Measurements from ENCODE around the gene MSTN.

Gene MSTN

DNA sequence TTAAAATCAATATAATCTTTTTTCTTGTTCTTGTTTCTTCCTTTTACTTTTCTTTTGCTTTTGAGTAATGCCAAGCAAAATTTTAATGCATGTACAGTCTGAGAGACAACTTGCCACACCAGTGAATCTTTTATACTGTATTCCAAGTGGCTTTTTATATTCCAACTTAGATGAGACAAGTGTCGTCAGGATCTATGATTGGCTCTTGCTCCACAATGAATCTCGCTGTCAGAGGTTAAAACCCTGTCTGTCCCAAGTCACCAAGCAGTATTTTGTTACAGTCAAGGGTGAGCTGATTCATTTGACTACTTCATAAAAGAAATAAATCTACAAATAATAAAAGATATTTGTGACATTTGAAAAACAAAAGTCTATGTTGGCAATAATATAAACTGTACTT lies at the start of gene MSTN:
MSTN (minus strand) TSS at position 129 of the 400 bp plus-strand sequence. CDS start 133 bp downstream, outside the sequence.
- no peak for DNase-seq

DNA sequence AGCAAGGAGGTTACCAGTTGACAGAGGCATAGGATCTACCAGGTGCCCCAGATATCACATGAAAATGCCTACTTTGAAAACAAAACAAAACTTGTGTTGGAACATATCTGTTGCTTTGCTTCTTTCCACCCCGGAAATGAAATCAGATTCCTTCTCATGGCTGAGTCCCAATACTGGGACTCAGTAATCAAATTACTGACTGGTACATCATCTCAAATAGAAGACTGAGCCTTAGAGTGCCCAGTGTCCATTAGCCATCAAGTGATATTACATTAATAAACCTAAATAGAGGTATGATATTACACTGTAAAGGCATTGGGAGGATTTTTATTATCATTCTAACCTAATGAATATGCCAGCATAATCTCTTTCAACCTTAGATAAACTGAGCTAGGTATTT lies 48.6 kb upstream of the MSTN start:
- no peak for DNase-seq

DNA sequence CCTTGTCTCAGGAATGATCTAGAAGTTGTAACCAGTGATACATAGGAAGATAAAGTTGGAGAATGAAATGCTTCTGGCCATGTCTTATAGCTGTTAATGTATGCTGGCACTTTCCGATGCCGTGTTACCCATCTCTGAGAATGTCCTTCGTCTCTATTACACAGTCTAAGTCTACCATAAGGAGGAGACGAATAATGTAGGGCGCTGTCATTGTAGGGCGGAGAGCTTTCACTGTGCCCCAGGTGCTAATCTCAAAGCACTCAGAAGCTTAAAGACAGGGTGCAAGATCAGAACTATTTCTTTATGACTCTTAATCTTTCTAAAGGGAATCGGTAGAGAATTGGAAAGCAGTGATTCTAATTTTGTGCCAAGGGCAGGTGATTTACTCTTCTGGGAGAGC lies 48.2 kb upstream of the MSTN start:
- DNase-seq, result no peak

DNA sequence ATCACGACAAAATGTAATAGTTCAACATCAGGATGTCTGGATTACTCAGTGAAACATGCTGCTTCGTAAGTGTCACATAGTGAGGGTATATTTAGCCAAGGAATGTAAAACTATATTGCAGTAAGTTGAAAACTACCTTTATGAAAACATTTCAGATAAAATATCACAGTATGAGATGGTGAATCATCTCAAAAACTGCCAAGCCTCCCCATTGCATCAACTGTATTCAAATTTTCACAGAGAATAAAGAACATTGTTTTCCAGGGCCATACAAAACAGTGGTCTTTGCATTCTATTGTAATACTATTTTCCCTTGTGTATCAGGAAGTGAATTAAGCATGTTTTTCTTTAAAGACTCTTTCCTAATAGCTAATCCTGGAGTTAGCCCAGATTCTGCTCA lies 47.6 kb upstream of the MSTN start:
- DNase-seq, result no peak

DNA sequence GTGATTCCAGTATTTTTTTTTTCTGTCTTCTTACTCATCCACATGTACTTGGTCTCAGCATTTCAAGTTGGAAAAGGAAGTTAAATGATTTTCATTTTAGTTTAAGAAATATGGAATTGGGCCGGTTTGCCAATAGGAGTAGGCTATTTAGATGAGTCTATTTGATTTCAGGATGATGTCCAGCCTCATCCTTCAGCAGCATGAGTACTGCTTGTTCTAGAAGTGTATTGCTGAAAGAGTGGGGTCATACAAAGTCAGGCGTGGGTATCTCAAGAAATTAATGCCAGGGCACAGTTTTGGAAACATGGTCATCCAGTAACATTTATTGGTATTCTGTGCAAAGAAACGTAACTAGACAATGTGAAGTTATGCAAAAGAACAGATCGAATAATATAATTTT lies 44.9 kb upstream of the MSTN start:
- DNase-seq, result no peak

DNA sequence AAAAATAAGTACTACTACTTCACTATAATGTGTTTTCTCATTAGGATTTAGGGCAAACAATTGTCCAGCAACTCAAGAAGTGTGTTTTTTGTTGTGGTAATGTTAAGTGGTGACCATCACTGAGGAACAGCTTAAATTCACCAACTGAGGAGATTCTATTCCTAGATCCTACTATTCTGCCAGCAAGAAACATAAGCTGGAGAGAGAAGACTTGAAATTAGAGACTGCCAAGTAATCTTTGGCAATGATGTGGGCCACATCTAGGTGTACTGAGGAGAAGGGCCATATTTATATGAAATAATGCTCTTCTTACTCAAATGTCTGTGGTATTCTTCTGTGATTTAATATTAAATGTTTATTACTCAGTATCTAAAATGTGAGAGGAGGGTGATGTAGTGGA lies 44.3 kb upstream of the MSTN start:
- no peak for DNase-seq

GRCh38 chr2:190105554-190105953 lies 43.0 kb upstream of the MSTN start:
- DNase-seq, result no peak

GRCh38 chr2:190103144-190103543 lies 40.6 kb upstream of the MSTN start:
- DNase-seq, result peak; percentile 40

DNA sequence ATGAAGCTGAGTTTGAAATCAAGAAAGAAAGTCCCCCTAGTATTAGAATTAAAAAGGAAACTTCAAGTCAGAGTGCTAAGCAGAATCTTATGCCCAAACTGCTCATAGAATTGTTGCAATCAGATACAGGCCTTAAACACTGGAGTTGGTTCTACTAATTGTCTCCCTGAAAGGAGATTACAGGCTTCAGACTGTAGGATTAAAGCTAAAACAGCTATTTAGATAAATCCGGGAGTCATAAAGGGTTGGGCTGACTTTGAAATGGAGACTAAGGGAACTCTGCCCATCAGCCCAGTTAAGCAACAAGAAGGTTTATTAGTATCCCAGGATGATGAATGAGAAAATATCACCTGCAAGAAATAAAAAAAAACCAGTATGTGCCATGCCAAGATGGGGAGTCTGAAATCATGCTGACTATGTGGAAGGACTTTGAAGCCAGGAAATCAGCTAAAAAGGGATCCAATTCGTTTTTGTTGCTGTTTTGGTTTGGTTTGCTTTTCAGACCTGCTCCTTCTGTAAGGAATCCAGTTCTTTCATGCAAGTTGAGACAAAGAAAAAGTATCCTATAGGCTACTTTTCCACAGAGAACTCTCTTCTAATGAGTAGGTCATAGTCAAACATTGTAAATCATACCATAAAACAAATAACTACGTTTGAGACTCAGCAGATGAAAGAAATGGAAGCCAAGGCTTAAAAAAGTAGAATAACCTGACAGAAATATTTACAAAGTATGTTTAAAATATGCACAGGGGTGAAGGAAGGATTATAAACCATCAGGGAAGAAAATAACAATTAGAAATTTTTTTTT lies 37.6 kb upstream of the MSTN start:
- DNase-seq, result no peak

- no peak for DNase-seq
Measured at GRCh38 chr2:190098851-190099250, 36.3 kb upstream of the MSTN start.

- DNase-seq, result no peak
Measured at GRCh38 chr2:190097115-190097514, 34.6 kb upstream of the MSTN start.

DNA sequence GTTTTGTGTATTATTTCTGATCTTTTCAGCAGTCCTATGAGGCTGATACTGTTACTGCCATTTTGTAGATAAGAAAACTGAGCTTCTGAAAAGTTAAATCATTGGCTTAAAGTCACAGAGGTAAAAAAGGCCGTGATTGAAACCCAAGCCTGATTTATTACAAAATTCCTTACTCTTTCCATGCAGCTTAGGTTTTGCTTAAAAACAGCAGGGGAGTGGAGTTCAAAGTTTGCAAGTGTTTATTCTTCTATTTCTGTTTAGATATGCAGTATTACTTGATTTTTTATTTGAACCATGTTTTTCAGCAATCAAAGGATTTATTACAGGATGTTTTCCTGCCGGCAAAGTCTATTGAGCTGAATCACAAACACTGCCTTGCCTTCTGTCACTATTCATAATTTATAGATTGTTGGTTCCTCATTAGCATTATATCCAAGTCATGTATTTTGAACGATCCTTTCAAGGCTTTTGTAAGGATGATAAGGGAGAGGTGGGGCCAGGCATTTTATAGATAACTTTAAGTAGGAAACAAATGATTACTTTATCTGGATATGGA lies 31.9 kb upstream of the MSTN start:
- DNase-seq, result no peak

GRCh38 chr2:190093793-190094192 lies 31.3 kb upstream of the MSTN start:
- DNase-seq, result peak; percentile 86

DNA sequence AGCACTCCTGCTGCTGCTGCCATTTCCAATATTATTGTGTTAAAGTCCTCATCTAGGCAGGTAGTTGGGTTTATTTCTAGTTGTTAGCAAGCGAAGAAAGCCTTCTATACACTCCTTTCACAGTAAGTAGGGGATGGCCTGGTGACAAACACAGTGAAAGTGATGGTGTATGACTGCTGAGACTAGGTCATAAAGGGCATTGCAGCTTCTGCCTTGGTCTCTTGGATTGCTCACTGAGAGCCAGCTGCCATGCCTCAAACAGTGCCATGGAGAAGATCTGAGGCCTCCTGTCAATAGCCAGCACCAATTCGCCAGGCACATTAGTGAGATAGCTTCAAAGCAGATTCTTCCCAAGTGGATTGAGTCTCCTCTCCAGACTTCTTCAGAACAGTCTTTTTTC lies 27.6 kb upstream of the MSTN start:
- peak; percentile 29 for DNase-seq

DNA sequence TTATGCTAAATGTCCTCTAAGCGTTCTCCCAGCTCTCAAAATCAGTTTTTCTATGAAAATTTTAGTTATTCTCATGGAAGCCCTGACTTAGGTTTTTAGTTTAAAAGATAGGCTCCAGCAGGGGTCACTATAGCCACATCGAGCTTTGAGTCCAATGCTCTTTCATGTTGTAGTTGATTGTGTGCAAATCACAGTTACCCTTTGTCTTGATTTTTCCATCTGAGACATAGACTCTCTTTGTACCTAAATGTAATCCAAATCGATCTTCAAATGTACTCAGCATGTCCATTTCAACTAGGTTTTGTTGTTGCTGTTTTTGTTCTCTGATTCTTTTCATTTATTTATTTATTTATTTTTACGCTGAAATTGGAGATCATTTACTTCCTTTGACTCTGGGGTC lies 26.4 kb upstream of the MSTN start:
- DNase-seq, result peak; percentile 68

GRCh38 chr2:190084704-190085103 lies 22.2 kb upstream of the MSTN start:
- DNase-seq, result no peak

DNA sequence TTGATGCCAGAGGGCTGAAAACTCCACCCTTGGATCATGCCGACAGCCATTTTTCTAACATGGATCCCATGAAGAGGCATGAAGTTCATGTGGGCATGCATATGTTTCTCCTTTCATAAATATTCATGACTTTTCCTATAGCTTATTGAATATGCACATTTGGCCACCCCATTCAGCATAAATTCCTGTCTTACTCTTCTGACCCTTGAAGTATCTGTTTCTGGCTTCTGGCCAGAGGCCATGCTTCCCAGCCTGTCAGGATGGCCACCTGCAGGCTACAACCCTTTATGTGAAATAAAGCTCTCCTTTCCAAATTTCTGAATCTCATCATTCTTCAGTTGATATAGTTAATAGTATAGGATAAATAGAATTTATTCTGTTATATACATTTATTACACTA lies 19.6 kb upstream of the MSTN start:
- DNase-seq, result no peak

DNA sequence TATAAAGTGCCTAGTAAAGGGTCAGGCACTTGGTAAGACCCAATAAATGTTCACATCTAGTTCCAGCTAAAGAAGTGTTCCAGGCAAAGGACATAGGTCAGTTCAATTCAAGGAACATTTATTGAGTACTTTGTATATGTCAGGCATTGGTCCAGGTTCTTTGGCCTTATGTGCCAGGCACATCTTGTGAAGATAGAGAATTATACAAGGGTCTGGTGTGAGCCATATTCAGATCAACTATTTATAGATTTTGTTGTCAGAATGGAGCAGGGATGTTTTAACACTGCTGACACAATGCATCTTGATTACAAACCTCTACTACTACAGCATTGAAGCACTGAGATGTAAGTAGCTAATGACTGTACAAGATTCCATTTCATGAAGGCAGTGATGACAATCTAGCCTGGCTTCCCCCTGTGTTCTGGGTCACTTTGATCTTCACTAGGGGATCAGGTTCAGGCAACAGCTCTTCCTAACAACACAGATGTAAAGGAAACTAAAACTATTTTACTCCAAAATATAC lies 18.1 kb upstream of the MSTN start:
- DNase-seq, result no peak

GRCh38 chr2:190079160-190079559 lies 16.6 kb upstream of the MSTN start:
- no peak for DNase-seq

- DNase-seq, result no peak
Measured at GRCh38 chr2:190075623-190076022, 13.1 kb upstream of the MSTN start.

GRCh38 chr2:190069936-190070696 lies 7.6 kb upstream of the MSTN start:
- DNase-seq, result peak; percentile 65

- DNase-seq, result no peak
Measured at GRCh38 chr2:190068764-190069163, 6.2 kb upstream of the MSTN start.

DNA sequence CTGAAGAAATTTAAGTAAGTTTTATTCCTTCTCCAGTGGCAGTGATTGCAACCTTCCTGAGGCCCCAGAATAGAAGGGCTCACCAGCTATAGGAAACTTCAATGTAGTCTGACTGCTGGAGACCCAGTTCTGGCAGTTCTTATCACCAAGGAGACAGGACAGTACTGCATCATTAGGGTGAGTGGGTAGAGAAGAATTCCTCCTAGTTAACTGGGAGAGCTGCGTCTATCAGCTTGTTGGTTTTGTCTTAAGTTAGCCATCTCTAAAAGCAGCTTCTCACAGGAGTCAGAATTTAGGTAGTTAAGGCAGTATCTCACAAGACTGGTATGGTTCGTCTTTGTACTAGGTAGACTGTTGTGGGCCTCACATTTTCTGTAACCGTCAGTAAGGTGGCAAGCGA lies 3.3 kb upstream of the MSTN start:
- DNase-seq, result no peak

- DNase-seq, result no peak
Measured at GRCh38 chr2:190063624-190064023, 1.1 kb upstream of the MSTN start.

Data from inflammatory macrophage treated with lipopolysaccharide for 4 hours (primary cell).